ENCODE results near the gene GPR158. TPM values are rescaled to one million over a fixed set of nuclear protein-coding genes. Genes with fewer than 3 reads are reported as not detected.

The GPR158 gene
- total RNA-seq, 1 experiment from 2014 or later, result 0.24 TPM

- Histone ChIP-seq H3K4me1 (ENCODE audit: insufficient read depth, low read length) (no peaks in the 10 kb centered on the region), H3K27ac (ENCODE audit: insufficient read length, low read depth, low read length) (no peak overlapping the region), H3K23me2 (ENCODE audit: insufficient read length, low read depth, low read length, poor library complexity, severe bottlenecking) (no peaks in the 10 kb centered on the region), H3K4me2 (ENCODE audit: insufficient read depth, insufficient read length, low read length) (no peak overlapping the region), H3K9ac (ENCODE audit: extremely low read depth, insufficient read length, low read length) (no peak overlapping the region), H2BK12ac (ENCODE audit: insufficient read length, low read depth, low read length) (no peak overlapping the region), H4K5ac (ENCODE audit: insufficient read length, low read depth, low read length) (no peak overlapping the region), H3K18ac (ENCODE audit: insufficient read length, low read depth, low read length) (no peak overlapping the region), H3K9me3 (ENCODE audit: control insufficient read depth, low read depth, low read length) (peaks cover 11% of the 10 kb centered on the region), H3K4ac (ENCODE audit: low read depth, low read length) (no peak overlapping the region), H3K79me2 (ENCODE audit: insufficient read depth, low read length) (no peaks in the 10 kb centered on the region), H3K56ac (ENCODE audit: insufficient read length, low read depth, low read length) (no peak overlapping the region), H4K8ac (replicated peaks; ENCODE audit: insufficient read length, low read depth, low read length) (no peak overlapping the region), H2AK5ac (ENCODE audit: insufficient read length, low read length) (no peak overlapping the region), H3K27me3 (ENCODE audit: insufficient read depth, low read length) (no peaks in the 10 kb centered on the region), H2BK20ac (ENCODE audit: low read depth, low read length, poor library complexity, severe bottlenecking) (no peak overlapping the region), H4K91ac (ENCODE audit: insufficient read length, low read depth, low read length) (no peak overlapping the region), H2AFZ (ENCODE audit: low read length) (no peak overlapping the region), H2BK15ac (ENCODE audit: low read depth, low read length) (no peak overlapping the region), H3K14ac (ENCODE audit: insufficient read depth, low read length) (no peak overlapping the region), H3K23ac (ENCODE audit: insufficient read length, low read depth, low read length) (no peak overlapping the region), H4K20me1 (ENCODE audit: control insufficient read depth, insufficient read depth, insufficient read length) (no peaks in the 10 kb centered on the region), H2BK120ac (ENCODE audit: low read depth, low read length, poor library complexity, severe bottlenecking) (no peak overlapping the region), H3T11ph (ENCODE audit: low read length) (no peak overlapping the region), H3K79me1 (ENCODE audit: insufficient read depth, low read depth, low read length, poor library complexity, severe bottlenecking) (no peaks in the 10 kb centered on the region), H2BK5ac (ENCODE audit: insufficient read length, low read length) (no peak overlapping the region)
- no peak for DNase-seq
- no CpG with 5 or more reads among the region's 3 CpGs for WGBS (ENCODE audit: extremely low coverage, insufficient read length, low lambda C conversion rate)
- Mint-ChIP-seq H3K4me3 (no peak overlapping the region), H3K27ac (no peak overlapping the region), H3K27me3 (ENCODE audit: low read depth) (no peaks in the 10 kb centered on the region; the same call in 1 of the 2 replicates), H3K9me3 (peaks cover 26 to 55% of the 10 kb centered on the region in 2 experiments), H3K4me1 (no peaks in the 10 kb centered on the region), H3K36me3 (ENCODE audit: insufficient read depth in 1 of 3, low read depth in 3 of 3) (peaks cover 23 to 26% (median 23%) of the 10 kb centered on the region in 3 experiments)
- TF ChIP-seq CTCF (conservative IDR thresholded peaks at IDR 0.05), result no peak
Observed at GRCh38 chr10:25390733-25391132, 215.9 kb downstream of the GPR158 start.
